ENCODE data around the gene CXCR2.
"Not testable (repeated sequence)": the region's sequence is repeated elsewhere in the genome, so short reads cannot be mapped to it uniquely, and the experiment has no call there.

The CXCR2 gene

DNA sequence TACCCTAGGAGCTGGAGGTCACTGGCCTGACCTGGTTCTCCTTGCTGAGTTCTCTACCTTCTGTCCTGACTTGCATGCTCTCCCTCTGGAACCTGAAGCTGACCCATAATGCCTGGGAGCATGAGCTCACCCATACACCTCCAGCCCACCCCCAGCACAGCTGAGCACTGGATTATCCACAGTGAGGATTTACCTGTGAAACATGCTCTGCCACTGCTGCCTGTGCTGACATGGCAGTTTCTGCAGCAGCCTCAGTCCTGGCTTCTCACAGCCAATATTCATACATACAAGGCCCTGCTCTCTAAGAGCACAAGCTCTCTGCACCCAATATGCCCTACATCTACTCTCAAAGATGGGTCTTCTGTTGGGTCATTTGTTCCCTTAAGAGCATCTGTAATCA is 5.0 kb downstream of the CXCR2 start:
- DNase-seq: no peak

DNA sequence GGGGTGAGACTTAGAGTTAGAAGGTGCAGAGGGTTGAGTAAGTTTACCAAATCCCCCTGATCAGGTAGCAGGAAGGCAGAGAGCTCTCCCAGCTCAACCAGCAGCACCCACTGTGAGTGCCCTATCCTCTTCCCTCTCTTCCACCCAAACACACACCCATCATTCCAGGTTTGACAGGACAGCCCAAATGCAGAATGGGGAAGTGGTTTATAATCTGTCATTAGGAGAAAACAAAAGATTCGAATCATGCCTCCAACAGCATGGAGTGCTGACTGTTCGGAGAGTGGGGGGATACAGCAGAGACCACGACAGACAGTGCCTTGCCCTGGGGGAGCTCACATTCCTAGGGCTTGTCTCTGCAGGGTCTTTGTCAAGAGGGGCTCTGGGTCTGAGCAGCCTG is 11.7 kb downstream of the CXCR2 start:
- no peak for DNase-seq

DNA sequence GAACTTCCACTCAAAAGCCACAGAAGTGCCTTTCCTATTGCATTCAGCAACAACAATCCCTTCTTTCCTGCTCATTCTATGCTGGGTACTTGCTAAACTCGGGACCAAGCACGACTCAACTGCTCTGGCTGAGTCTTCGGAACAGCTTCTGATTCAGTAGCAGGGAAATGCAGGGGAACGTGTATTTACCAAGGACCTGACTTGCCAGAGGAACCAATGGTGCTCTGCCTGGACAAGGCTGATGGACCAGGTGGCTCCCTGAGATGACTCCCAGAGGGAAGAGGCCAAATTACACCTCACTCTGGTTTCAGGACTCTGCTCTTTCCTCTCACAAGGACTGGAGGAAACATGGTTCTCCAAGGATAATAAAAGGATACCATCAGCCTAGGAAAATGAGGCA is 12.2 kb downstream of the CXCR2 start:
- DNase-seq: no peak

DNA sequence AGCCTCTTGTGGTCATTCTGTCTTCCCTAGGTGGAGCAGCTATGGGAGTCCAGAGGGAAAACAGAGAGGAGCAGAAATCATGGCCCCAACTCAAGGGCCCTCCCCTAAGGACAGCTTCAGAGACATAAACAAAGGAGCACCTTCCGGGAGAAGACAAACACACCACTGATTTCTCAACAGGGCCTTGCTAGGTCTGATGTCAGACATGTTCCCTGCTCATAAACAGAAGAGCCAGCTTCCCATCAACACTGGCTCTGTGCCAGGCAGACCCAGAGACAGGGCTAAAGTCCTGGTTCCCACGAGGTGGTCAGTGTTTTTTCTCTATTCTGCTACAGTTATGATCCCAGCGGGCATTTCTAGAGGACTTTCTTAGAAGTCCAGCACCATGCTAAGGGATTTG is 19.3 kb downstream of the CXCR2 start:
- no peak for DNase-seq

DNA sequence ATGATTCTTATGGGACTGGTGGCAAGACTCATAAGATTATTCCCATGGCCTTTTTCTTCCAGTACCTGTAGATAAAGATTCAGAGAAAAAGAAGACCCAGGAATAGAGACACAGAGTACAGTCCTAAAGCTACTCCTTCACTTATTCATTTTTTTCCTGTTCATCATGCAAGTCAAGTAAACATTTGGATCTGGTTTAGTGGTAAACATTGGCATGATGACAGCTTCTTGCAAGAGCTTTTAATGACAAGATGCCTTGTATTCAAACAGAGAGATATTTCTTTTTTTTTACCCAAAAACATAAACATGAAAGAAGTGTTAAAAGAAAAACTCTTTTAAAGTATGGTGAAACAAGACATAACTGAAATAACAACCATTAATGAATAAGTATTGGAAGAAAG is 20.2 kb downstream of the CXCR2 start:
- DNase-seq: no peak

DNA sequence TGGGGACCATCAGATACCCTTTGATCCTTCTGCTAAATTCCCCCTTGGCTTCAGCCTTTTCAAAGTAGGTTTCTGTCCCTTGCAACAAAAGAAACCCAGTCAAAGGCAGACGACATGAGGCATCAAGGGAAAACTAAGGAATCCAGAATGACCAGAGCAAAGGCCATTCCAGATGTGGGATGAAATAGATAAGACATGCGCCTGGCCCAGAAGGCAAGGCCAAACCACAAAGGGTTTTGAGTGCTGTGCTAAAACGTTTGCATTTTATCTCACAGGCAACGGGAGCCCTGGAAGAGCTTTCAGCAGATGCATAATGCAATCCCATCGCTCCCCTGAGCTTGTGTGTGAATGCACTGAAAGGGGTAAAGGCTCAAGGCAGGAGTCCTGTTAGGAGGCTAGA is 23.3 kb downstream of the CXCR2 start:
- DNase-seq: no peak

DNA sequence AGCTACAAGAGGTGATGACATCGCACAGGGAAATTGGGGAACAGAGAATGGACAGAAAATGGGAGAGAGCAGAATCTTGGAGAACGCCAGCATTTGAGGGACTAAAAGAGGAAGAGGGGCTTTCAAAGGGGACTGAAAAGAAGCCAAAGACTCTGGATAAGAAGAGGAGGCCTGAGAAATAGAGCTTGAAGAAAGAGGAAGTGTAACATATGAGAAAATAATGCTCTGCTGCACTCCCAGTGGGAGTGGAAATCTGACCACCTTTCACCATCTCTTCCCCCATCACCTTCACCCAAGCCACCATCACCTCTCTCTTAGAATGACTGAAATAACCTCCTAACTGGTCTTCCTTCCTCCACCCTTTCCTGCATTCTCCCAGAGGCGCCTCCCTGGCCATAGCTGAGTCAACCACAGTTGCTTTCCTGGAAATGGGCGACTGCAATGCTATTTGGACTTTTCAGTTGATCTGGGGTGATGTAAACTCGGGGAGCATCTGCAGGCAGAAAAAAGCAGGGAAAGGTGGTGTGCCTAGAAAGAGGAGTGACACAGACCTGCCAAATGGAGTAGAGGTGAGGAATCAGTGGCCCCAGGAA is 24.1 kb downstream of the CXCR2 start:
- no peak for DNase-seq

DNA sequence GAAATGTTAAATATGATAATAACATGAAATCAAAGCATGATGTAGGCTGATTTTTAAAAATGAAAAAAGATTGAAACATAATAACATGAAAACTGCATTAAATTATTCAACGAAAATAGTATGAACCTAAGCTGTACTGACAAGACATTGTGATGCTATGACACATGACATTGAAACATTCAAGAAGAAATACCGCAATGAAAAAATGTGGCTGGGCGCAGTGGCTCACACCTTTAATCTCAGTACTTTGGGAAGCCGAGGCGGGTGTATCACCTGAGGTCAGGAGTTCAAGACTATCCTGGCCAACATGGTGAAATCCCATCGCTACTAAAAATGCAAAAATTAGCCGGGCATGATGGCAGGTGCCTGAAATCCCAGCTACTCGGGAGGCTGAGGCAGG is 26.3 kb downstream of the CXCR2 start:
- DNase-seq: no peak

DNA sequence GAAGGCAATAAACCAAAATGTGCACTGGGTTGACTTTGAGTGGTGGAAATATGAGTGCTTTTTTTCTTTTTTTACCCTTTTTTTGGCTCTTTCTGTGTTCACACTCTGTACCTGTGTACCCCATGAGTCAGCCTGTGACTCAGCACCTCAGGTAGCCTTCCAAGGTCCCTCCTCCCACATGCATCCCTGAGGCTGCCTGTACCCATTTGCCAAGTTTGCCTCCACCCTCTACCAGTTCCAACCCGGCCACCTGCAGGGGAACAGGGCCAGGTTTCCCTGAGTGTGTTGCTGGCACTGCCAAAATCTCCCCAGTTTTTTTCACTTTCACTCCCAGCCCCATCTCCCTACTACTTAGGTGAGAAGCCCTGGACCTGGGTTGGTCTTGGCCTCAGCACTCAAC is 26.9 kb downstream of the CXCR2 start:
- DNase-seq: no peak

DNA sequence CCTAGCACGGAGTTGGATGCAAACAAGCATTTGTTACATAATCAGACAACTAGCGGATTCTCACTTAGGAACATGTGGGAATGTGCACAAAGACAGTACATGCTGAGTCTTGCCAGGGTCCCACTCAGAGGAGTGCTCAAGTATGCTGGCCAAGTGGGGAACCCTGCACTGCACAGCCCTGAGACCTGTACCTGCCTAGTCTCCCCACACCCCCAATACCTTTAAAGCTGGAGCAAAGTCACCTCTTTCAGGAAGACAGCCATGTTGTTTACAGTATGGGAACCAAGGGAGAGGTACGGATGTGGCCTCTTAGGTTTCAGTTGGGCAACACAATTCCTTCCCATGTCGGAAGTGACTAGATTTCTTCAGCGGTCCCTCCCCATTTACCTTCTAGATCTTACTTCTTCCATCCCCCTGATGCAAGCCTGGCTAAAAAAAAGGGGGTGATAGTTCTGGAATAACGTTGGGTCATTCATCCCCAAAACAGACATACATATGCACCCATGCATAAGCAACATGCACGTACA is 30.2 kb downstream of the CXCR2 start:
- no peak for DNase-seq

DNA sequence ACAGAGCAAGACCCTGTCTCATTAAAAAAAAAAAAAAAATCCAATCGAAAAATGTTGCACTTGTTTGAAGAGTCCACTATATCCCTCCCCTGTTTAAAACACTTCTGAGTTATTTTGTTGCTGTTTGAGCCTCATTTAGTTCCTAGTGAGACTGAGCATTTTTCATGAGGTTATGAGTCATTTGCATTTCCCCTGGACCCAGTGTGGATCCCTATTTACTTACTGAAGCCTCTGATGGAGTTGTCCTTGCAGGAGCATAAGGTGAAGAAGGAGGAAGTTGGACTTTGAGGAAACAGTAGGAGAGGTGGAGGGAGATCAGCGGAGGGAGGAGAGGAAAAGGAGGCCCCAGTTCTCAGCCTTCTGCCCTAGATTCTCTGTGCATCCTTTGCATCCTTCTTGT is 35.8 kb downstream of the CXCR2 start:
- no peak for DNase-seq

DNA sequence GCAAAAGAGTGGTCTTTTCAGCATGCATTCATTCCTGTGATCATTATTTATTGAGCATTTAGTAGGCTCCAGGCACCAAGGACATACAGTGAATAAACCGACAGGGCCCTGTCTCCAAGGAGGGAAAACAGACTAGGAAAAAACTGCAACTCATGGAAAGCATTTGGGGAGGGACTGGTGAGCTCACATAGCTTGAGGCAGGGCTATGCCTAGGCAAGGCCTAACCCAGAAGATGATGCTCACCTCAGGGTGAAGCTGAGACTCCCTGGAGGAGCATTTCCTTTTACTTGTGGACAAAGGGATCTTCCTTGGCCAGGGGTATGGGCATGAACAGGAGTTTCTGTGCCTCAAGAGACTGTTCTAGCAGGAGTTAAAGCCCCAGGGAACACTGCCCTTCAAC is 37.0 kb downstream of the CXCR2 start:
- no peak for DNase-seq

DNA sequence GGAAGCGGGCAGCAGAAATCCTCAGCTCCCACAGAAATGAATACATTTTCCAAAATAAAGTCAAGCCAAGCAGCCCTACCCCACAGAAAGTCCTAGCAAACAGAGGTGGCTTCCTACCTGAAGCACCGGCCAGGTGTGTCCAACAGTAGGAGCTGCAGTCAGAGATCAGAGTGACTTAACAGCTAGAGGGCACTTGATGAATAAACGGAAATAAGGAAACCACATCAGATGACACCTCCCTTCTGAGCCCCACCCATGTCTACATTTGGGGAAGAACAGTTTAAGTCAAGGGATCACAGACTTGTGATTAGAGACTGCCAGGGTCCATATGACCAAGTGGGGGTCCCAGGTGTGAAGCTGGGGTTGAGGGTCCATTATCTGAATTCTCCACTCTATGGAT is 41.0 kb downstream of the CXCR2 start, which contains the start of gene CXCR1:
TSS of gene CXCR1 (minus strand) at position 172 of the 400 bp plus-strand sequence. CDS start 1,751 bp downstream, outside the sequence.
- DNase-seq: peak; percentile 4 to 19

DNA sequence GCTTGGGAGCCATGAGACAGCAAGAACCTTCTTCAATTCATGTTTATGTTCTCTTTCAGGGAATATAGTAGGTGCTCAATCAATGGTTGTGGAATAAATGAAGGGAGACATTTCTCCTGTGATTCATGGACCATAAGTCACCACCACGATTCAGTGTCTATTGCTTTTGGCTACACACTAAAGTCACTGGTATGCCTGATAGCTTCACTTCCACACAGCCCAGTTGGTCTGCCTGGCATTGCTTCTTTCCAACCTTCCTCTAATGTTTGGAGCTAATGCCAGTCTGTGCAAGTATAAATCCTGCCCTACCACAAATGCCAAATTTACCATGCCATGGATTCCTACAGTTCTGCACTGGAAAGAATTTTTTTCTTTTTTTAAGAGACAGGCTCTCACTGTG is 42.2 kb downstream of the CXCR2 start:
- DNase-seq: no peak

DNA sequence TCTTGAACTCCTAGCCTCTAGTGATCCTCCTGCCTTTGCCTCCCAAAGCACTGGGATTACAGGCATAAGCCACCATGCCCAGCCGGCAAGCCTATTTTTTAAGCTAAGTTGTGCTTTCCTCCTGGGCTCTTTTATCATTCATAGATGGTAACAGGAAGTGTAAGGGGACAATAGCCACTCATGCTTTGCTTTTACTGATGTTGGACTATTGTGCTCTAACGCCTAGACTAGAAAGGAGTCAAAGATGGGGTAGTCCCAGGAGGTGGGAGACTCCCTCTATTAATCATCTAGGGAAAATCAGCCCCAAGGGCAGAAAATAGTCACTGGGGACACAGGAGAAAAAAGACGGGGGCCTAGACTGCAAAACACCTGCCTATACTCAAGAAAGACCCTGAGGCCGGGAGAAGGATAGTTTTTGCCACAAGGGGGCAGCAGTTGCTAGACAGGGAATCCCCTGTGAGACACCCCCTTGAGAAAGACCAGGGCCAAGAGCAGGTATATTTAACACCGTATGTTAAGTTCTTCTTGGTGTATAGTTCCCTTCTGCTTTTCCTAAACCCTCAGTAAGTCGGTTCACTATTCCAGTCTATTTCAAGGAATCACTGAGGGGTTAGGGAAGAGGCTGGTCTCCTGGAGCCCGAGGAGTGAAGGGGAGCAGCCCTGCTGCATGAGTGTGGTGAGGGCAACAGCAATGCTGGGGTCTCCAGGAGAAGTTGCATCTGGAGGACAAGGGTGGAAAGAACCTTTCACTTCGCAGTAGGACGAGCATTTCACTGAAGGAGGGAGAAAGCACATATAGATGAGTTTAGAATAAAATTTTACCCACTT is 43.0 kb downstream of the CXCR2 start:
- DNase-seq: peak; percentile 74 to 78

DNA sequence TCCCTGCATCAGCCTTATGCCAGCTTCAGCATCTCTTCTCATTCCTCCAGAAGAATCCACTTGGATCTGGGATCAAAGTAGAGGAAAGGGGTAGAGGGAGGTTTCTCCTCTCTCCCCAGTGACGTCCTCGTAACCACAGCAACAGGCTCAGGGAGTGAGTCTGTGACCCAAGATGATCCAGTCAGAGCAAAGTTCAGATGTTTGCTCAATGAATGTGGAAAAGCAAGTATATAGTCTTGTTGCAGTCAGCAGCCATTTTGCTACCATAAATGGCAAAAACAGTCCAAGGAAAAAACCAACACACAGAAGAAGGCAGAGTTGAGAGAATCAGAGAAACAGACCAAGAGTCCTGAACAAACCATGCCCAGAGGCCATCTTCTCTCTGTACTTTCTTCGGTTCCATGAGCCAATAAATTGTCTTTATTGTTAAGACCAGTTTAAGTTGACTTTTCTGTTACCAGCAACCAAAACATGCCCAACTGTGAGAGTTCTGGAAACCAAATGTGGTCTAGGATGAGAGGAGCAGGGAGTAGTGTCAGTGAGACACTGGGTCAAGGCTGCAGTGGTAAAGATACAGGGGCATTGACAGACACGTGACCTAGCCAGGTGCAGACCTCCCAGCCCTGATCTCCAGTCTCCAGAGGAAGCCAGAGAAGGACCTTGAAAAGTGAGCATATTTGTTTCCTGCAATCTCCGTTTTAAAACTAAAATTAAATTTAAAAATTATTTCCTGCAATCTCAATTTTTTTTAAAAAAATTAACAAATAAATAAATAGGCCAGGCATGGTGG is 44.1 kb downstream of the CXCR2 start:
- DNase-seq: no peak

DNA sequence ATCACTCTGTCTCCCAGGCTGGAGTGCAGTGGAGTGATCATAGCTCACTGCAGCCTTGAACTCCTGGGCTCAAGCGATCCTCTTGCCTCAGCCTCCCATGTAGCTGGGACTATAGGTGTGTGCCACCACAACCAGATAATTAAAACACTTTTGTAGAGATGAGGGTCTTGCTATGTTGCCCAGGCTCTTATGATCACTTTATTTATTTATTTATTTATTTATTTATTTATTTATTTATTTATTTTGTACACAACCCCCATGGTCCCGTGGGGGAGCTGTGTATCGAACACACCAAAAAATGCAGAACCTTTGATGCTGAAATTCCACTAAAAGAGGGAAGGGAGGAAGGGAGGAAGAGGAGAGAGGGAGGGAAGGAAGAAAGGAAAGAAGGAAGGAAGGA is 45.9 kb downstream of the CXCR2 start:
- DNase-seq: not testable (repeated sequence)

DNA sequence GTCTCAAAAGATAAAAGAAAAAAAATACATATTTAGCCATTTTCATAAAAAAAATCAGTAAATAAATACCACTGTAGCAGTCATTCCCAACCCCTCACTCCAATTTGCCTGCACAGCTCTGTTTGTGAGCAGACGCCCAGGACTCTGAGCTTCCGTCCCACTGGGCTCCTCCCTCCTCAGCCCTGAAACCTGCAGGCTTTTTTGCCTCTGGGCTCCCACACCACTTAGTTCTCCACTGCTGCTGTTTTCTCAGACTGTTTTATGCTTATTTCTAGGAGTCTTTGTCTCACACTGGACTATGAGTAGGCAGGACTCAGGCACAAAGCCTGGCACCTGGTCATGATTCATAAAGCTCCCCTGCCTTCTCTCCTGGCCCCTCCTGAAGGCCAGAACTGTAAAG is 47.0 kb downstream of the CXCR2 start:
- DNase-seq: no peak

DNA sequence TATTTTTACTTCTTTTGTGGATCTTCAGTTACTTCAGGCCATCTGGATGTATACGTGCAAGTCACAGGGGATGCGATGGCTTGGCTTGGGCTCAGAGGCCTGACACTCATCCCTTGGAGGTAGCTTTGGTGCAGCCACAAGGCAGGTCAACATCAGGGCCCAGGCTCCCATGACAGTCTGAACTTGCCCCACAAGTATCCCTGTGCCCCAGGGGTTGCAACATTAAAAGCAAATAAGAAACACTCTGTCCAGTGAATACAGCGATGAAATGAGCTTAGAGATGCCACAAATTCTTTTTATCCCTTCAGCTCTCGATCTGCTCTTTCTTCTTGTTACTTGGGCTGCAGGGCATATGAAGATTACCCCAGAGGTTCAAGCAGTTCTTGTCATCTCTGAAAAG is 54.0 kb downstream of the CXCR2 start:
- no peak for DNase-seq

DNA sequence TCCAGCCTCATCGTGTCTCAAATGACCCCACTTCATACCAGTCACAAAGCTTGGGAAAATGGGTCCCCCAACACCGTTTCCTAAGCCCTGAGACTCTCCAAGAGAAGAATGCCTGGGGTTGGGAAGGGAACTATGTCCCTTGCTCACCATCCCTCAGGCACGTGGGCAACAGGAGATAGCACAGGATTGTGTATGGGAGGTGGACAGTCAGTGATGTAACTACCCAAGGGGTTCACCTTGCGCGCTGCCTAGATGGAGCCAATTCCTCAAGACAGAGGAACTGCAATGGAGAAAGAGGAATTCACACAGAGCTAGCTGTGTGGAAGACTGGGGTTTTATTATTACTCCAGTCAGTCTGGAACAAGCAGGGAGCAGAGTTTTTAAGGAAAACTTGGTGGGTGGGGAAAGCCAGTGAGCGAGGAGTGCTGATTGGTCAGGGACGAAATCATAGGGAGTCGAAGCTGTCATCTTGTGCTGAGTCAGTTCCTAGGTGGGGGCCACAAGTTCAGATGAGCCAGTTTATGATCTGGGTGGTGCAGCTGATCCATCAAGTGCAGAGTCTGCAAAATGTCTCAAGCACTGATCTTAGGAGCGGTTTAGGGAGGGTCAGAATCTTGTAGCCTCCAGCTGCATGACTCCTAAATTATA is 54.8 kb downstream of the CXCR2 start:
- DNase-seq: no peak

DNA sequence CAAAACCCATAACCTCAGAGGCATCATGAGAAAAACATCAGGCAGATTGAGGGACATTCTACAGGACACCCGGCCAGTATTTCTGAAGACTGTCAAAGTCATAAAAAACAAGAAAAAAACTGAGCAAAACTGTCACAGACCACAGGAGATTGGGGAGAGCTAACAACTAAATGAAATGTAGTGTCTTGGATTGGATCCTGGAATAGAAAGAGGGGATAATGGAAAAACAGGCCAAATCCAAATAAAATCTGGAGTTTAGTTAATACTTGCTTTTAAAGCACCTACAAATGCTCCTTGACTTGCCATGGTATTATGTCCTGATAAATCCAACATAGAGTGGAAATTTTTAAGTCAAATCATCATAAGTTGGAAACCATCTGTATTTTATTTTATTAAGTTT is 58.5 kb downstream of the CXCR2 start:
- no peak for DNase-seq

DNA sequence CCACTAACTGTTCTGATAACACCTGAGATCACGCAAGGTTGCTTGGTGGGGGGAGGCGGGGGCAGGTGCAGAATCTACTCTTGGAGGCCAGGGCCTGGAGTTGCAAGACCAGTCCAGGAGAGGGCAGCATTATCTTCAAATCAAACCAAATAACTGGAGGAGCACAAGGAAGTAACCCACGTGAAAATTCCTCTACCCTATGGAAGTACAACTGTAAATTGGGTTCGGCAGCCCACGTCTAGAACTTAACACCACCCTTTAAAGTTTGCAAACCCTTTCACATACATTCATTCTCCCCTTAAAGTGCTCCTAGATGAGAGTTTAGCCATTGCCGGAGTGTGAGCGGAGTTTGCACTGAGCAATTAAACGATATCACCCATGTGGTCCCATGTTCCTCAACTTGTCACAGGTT is 60.5 kb downstream of the CXCR2 start:
- peak; percentile 70 to 71 for DNase-seq

Measured in stimulated activated CD4-positive, alpha-beta T cell treated with anti-CD3 and anti-CD28 coated beads, Interleukin-2, amount 100 ng/mL, for 24 hours (primary cell).